GM18505 (cell line): ENCODE results near the gene NHLRC4.

Source experiments
- ATAC-seq: cut with Tn5 transposase; IDR thresholded peaks from one replicate; pipeline ENCODE4 v1.9.1; 2021; ENCODE audit not compliant: unreplicated experiment
- POLR2A ChIP-seq: IDR thresholded peaks from 4 replicates; pipeline ENCODE4 v1.6.1; 2011; ENCODE audit warnings: borderline replicate concordance; ENCODE audit not compliant: insufficient read depth, insufficient read length; ENCODE audit errors: extremely low read depth

The NHLRC4 gene

GRCh38 chr16:525520-526180, 41.2 kb upstream of the NHLRC4 start:
- no peak for ATAC-seq
- no peak for TF ChIP-seq POLR2A

- TF ChIP-seq POLR2A: peak; percentile 28
- peak; percentile 4 for ATAC-seq
Measured at GRCh38 chr16:526181-527014, 40.4 kb upstream of the NHLRC4 start.

- ATAC-seq: peak; percentile 67
- peak; percentile 63 for TF ChIP-seq POLR2A
Measured at GRCh38 chr16:527015-527903, 39.5 kb upstream of the NHLRC4 start, which contains the start of gene CAPN15. Gene CAPN15 (plus strand): TSS chr16:527712. CDS start chr16:546839, 19,127 bp downstream.

GRCh38 chr16:528111-529011, 38.4 kb upstream of the NHLRC4 start:
- peak; percentile 14 for ATAC-seq
- TF ChIP-seq POLR2A: peak; percentile 8

- ATAC-seq: no peak
- no peak for TF ChIP-seq POLR2A
Measured at GRCh38 chr16:529012-529575, 37.7 kb upstream of the NHLRC4 start.

- TF ChIP-seq POLR2A: no peak
- ATAC-seq: no peak
Measured at GRCh38 chr16:530111-530817, 36.5 kb upstream of the NHLRC4 start.

GRCh38 chr16:531494-532125, 35.2 kb upstream of the NHLRC4 start:
- no peak for ATAC-seq
- no peak for TF ChIP-seq POLR2A

- ATAC-seq: no peak
- no peak for TF ChIP-seq POLR2A
Measured at GRCh38 chr16:533391-534123, 33.2 kb upstream of the NHLRC4 start.

- no peak for TF ChIP-seq POLR2A
- ATAC-seq: no peak
Measured at GRCh38 chr16:534135-534534, 32.7 kb upstream of the NHLRC4 start.

- no peak for ATAC-seq
- TF ChIP-seq POLR2A: no peak
Measured at GRCh38 chr16:534856-535445, 31.9 kb upstream of the NHLRC4 start.
